Neural crest cell (in vitro differentiated cells): ENCODE results near the gene MYO5C. TPM values are rescaled to one million over a fixed set of nuclear protein-coding genes. Genes with fewer than 3 reads are reported as not detected.
"Not testable (repeated sequence)": the region's sequence is repeated elsewhere in the genome, so short reads cannot be mapped to it uniquely, and the experiment has no call there.

Experiments
- DNase-seq: peaks from one replicate; pipeline ENCODE4 v3.0.0; 2021; ENCODE audit warnings: low read depth, mixed read lengths, low spot score
- H3K27ac Mint-ChIP-seq: one replicate; pipeline ENCODE4 v1.8.0; 2021; ENCODE audit warnings: mild to moderate bottlenecking, mixed read lengths; ENCODE audit not compliant: unreplicated experiment
- H3K27me3 Mint-ChIP-seq: 2 replicates; pipeline ENCODE4 v1.8.0; 2021; ENCODE audit warnings: low read depth, mild to moderate bottlenecking, mixed read lengths
- H3K36me3 Mint-ChIP-seq: 2 replicates; pipeline ENCODE4 v1.8.0; 2021; ENCODE audit warnings: low read depth, mild to moderate bottlenecking, mixed read lengths
- H3K4me1 Mint-ChIP-seq: 2 replicates; pipeline ENCODE4 v1.8.0; 2021; ENCODE audit warnings: mixed read lengths
- H3K4me3 Mint-ChIP-seq: one replicate; pipeline ENCODE4 v1.8.0; 2021; ENCODE audit warnings: mild to moderate bottlenecking, mixed read lengths
- H3K9me3 Mint-ChIP-seq: 2 replicates; pipeline ENCODE4 v1.8.0; 2021; ENCODE audit warnings: mixed read lengths
- CTCF ChIP-seq: fragments of 200-600 bp; sonication (generic); conservative IDR thresholded peaks from 2 replicates; pipeline ENCODE4 v1.5.0; 2021; ENCODE audit warnings: antibody characterized with exemption, mild to moderate bottlenecking
- total RNA-seq: library from RNA; stranded (reverse); gene quantifications from 2 replicates; pipeline ENCODE4 v1.2.1, GENCODE V29; 2021

The MYO5C gene
- total RNA-seq, 1 donor from 2014 or later = 7.7 TPM

- no peak for TF ChIP-seq CTCF
- H3K36me3 Mint-ChIP-seq = peaks cover 4% of the 10 kb centered on the region
- H3K27ac Mint-ChIP-seq = no peak overlapping the region
- peaks cover 6% of the 10 kb centered on the region for H3K9me3 Mint-ChIP-seq
- peaks cover 21% of the 10 kb centered on the region for H3K4me1 Mint-ChIP-seq
- peak overlapping the region; percentile 27 for H3K4me3 Mint-ChIP-seq
- DNase-seq = no peak
- peaks cover 9% of the 10 kb centered on the region for H3K27me3 Mint-ChIP-seq
These were observed 6.6 kb downstream of the MYO5C start for GRCh38 chr15:52288986-52289385.

- H3K4me1 Mint-ChIP-seq = peaks cover 21% of the 10 kb centered on the region
- no peak for DNase-seq
- no peak for TF ChIP-seq CTCF
- H3K9me3 Mint-ChIP-seq = peaks cover 6% of the 10 kb centered on the region
- H3K4me3 Mint-ChIP-seq = peak overlapping the region; percentile 27
- peaks cover 4% of the 10 kb centered on the region for H3K36me3 Mint-ChIP-seq
- H3K27me3 Mint-ChIP-seq = peaks cover 2% of the 10 kb centered on the region
- no peak overlapping the region for H3K27ac Mint-ChIP-seq
These were observed 7.3 kb downstream of the MYO5C start for GRCh38 chr15:52288051-52288942.

- Mint-ChIP-seq H3K4me3 (no peak overlapping the region), H3K27me3 (no peaks in the 10 kb centered on the region), H3K27ac (no peak overlapping the region), H3K36me3 (peaks cover 4% of the 10 kb centered on the region), H3K4me1 (peaks cover 21% of the 10 kb centered on the region), H3K9me3 (peaks cover 6% of the 10 kb centered on the region)
- DNase-seq = no peak
- no peak for TF ChIP-seq CTCF
These were observed 8.5 kb downstream of the MYO5C start for GRCh38 chr15:52287114-52287513.

- peaks cover 21% of the 10 kb centered on the region for H3K4me1 Mint-ChIP-seq
- not testable (repeated sequence) for H3K4me3 Mint-ChIP-seq, H3K27me3 Mint-ChIP-seq, H3K27ac Mint-ChIP-seq, H3K9me3 Mint-ChIP-seq, H3K36me3 Mint-ChIP-seq, DNase-seq
These were observed 9.7 kb downstream of the MYO5C start for GRCh38 chr15:52285941-52286340.

GRCh38 chr15:52284164-52284563, 11.4 kb downstream of the MYO5C start:
- Mint-ChIP-seq H3K27ac (no peak overlapping the region), H3K9me3 (peaks cover 6% of the 10 kb centered on the region), H3K4me1 (peaks cover 14% of the 10 kb centered on the region), H3K4me3 (no peak overlapping the region), H3K27me3 (no peaks in the 10 kb centered on the region), H3K36me3 (peaks cover 4% of the 10 kb centered on the region)
- no peak for TF ChIP-seq CTCF
- no peak for DNase-seq

GRCh38 chr15:52283281-52283680, 12.3 kb downstream of the MYO5C start:
- no peak for TF ChIP-seq CTCF
- Mint-ChIP-seq H3K27me3 (no peaks in the 10 kb centered on the region), H3K9me3 (peaks cover 6% of the 10 kb centered on the region), H3K4me1 (peaks cover 10% of the 10 kb centered on the region), H3K36me3 (peaks cover 4% of the 10 kb centered on the region), H3K27ac (no peak overlapping the region), H3K4me3 (no peak overlapping the region)
- DNase-seq = no peak
